GM20431 (cell line): ENCODE data around the gene FCHSD2.

ENCODE experiments used
- in situ Hi-C: fragments of 300-500 bp; cut with MseI, MboI; formaldehyde crosslinking; loops from one replicate; pipeline ENCODE4 v1.15.0; 2020; ENCODE audit warnings: low sequenced_read_pairs; ENCODE audit not compliant: unreplicated experiment

Gene FCHSD2

GRCh38 chr11:73174495-73174791, 32.3 kb upstream of the FCHSD2 start:
- in situ Hi-C loops = no loop called here

GRCh38 chr11:73173755-73174494, 31.8 kb upstream of the FCHSD2 start:
- in situ Hi-C loops = no loop called here

GRCh38 chr11:73172992-73173656, 31.0 kb upstream of the FCHSD2 start:
- in situ Hi-C loops = no loop called here

GRCh38 chr11:73171436-73172161, 29.5 kb upstream of the FCHSD2 start:
- in situ Hi-C loops = no loop called here

GRCh38 chr11:73170140-73170539, 28.0 kb upstream of the FCHSD2 start:
- in situ Hi-C loops = no loop called here

- in situ Hi-C loops = no loop called here
Measured at GRCh38 chr11:73168925-73169579, 26.9 kb upstream of the FCHSD2 start.

GRCh38 chr11:73167363-73167954, 25.3 kb upstream of the FCHSD2 start:
- in situ Hi-C loops = no loop called here

- in situ Hi-C loops = no loop called here
Measured at GRCh38 chr11:73164803-73165540, 22.9 kb upstream of the FCHSD2 start.

- in situ Hi-C loops = no loop called here
Measured at GRCh38 chr11:73163638-73164174, 21.6 kb upstream of the FCHSD2 start.

- in situ Hi-C loops = no loop called here
Measured at GRCh38 chr11:73162196-73162740, 20.1 kb upstream of the FCHSD2 start.

- in situ Hi-C loops = no loop called here
Measured at GRCh38 chr11:73160005-73160760, 18.1 kb upstream of the FCHSD2 start.

- in situ Hi-C loops = no loop called here
Measured at GRCh38 chr11:73159297-73159696, 17.2 kb upstream of the FCHSD2 start.

GRCh38 chr11:73158356-73159051, 16.4 kb upstream of the FCHSD2 start:
- in situ Hi-C loops = no loop called here

GRCh38 chr11:73157101-73158010, 15.2 kb upstream of the FCHSD2 start:
- in situ Hi-C loops = no loop called here

GRCh38 chr11:73156686-73157085, 14.6 kb upstream of the FCHSD2 start:
- in situ Hi-C loops = no loop called here

GRCh38 chr11:73156114-73156513, 14.0 kb upstream of the FCHSD2 start:
- in situ Hi-C loops = no loop called here

GRCh38 chr11:73155102-73155501, 13.0 kb upstream of the FCHSD2 start:
- in situ Hi-C loops = no loop called here
